ENCODE data around the gene TRIB2. TPM values are rescaled to one million over a fixed set of nuclear protein-coding genes. Genes with fewer than 3 reads are reported as not detected.

Gene TRIB2
- total RNA-seq, 6 donors from 2014 or later, result 25.4 to 104 (median 42.4) TPM

- ATAC-seq (ENCODE audit: low FRiP score in 2 of 2) (peak in 1 of 2 donors; percentile 75), DNase-seq (no peak)
- H3K4me3 ChIP-seq, result no peak overlapping the region
- no peaks in the 10 kb centered on the region for H3K36me3 ChIP-seq
- WGBS, 2 donors, result 64 to 76% methylated on average over 7 of the region's 7 CpGs
- peaks cover 0 to 10% (median 3%) of the 10 kb centered on the region in 4 donors for H3K4me1 ChIP-seq
- no peak overlapping the region for H3K27ac ChIP-seq
- H3K27me3 ChIP-seq, result no peaks in the 10 kb centered on the region
- no peaks in the 10 kb centered on the region for H3K9me3 ChIP-seq
- TF ChIP-seq POLR2AphosphoS5 (IDR thresholded peaks at IDR 0.05) (no peak), EP300 (IDR thresholded peaks at IDR 0.05) (no peak), POLR2A (IDR thresholded peaks at IDR 0.05) (no peak), CTCF (IDR thresholded peaks at IDR 0.05) (no peak)
Observed at GRCh38 chr2:12702168-12703121, 14.3 kb upstream of the TRIB2 start.

- Histone ChIP-seq H3K9me3 (no peaks in the 10 kb centered on the region), H3K36me3 (no peaks in the 10 kb centered on the region), H3K27me3 (no peaks in the 10 kb centered on the region), H3K27ac (no peak overlapping the region), H3K4me3 (no peak overlapping the region), H3K4me1 (peaks cover 0 to 10% (median 3%) of the 10 kb centered on the region in 4 donors)
- no peak for TF ChIP-seq CTCF (IDR thresholded peaks at IDR 0.05)
- TF ChIP-seq EP300 (IDR thresholded peaks at IDR 0.05), result no peak
- no peak for TF ChIP-seq POLR2A (IDR thresholded peaks at IDR 0.05)
- no peak for TF ChIP-seq POLR2AphosphoS5 (IDR thresholded peaks at IDR 0.05)
- no peak for ATAC-seq (ENCODE audit: low FRiP score in 2 of 2)
- DNase-seq, result no peak
Observed at GRCh38 chr2:12704378-12704777, 12.4 kb upstream of the TRIB2 start.

- Histone ChIP-seq H3K36me3 (no peaks in the 10 kb centered on the region), H3K27me3 (no peaks in the 10 kb centered on the region), H3K27ac (no peak overlapping the region), H3K4me3 (no peak overlapping the region), H3K9me3 (no peaks in the 10 kb centered on the region), H3K4me1 (peaks cover 0 to 10% (median 4%) of the 10 kb centered on the region in 4 donors)
- DNase-seq (no peak), ATAC-seq (ENCODE audit: low FRiP score in 2 of 2) (no peak)
- no peak for TF ChIP-seq CTCF (IDR thresholded peaks at IDR 0.05)
- no peak for TF ChIP-seq POLR2AphosphoS5 (IDR thresholded peaks at IDR 0.05)
- no peak for TF ChIP-seq EP300 (IDR thresholded peaks at IDR 0.05)
- no peak for TF ChIP-seq POLR2A (IDR thresholded peaks at IDR 0.05)
- 96 to 100% methylated on average over 1 of the region's 1 CpG for WGBS, 2 donors
Observed at GRCh38 chr2:12705230-12705629, 11.5 kb upstream of the TRIB2 start.

GRCh38 chr2:12705742-12706141, 11.0 kb upstream of the TRIB2 start:
- TF ChIP-seq POLR2A (IDR thresholded peaks at IDR 0.05) (no peak), CTCF (IDR thresholded peaks at IDR 0.05) (no peak), EP300 (IDR thresholded peaks at IDR 0.05) (no peak), POLR2AphosphoS5 (IDR thresholded peaks at IDR 0.05) (no peak)
- Histone ChIP-seq H3K36me3 (no peaks in the 10 kb centered on the region), H3K27me3 (no peaks in the 10 kb centered on the region), H3K27ac (no peak overlapping the region), H3K4me1 (peaks cover 0 to 11% (median 8%) of the 10 kb centered on the region in 4 donors), H3K4me3 (no peak overlapping the region), H3K9me3 (no peaks in the 10 kb centered on the region)
- DNase-seq (no peak), ATAC-seq (ENCODE audit: low FRiP score in 2 of 2) (no peak)
- WGBS, 2 donors, result 94 to 100% methylated on average over 2 of the region's 2 CpGs

All from upper lobe of left lung (tissue), 6 donors.